ENCODE measurements around the gene CDC42EP1.

The CDC42EP1 gene

GRCh38 chr22:37610480-37611129 is 50.3 kb downstream of the CDC42EP1 start:
- no peak for DNase-seq (ENCODE audit: low read depth in 2 of 2)

GRCh38 chr22:37611207-37611606 is 50.9 kb downstream of the CDC42EP1 start:
- DNase-seq (ENCODE audit: low read depth in 2 of 2) = no peak

DNA sequence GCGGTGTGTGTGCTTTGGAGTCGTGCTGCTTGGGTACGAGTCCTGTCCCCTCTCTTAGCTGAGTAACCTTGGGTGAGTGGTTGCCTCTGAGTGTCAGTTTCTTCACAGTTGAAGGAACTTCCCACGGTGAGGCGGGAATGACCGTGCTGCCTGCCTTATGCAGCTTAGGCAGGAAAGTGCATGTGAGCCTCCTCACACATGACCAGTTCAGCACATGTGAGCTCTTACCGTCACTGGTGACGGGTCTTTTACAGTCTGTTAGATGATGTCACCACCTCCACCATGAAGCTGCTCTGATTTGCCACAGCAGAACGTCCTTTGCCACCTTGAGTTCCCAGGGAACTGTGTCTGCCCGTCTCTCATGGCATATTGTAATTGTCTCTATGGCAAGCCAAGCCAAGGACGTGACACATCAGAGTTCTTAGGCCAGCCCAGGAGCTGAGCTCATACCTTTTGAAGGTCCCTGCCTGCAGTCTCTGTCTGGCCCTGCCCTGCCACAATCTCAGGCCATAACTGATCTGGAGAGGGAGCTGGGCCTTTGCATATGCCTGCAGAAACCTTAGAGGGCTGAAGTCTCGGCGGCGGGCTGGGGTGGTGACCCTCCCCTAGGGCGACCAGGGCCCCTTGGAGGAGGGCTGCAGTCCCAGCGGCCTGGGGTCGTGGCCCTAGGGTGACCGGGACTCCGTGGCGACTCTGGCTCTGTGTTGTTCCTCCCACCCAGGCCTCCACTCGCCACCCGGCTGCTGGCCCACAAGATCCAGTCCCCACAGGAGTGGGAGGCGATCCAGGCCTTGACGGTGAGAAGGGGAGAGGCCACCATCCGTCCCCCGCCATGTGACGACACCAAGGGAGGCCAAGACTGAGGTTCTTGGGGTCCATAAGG is 56.2 kb downstream of the CDC42EP1 start:
- DNase-seq (ENCODE audit: low read depth in 2 of 2) = no peak

GRCh38 chr22:37617431-37617830 is 57.2 kb downstream of the CDC42EP1 start:
- no peak for DNase-seq (ENCODE audit: low read depth in 2 of 2)

DNA sequence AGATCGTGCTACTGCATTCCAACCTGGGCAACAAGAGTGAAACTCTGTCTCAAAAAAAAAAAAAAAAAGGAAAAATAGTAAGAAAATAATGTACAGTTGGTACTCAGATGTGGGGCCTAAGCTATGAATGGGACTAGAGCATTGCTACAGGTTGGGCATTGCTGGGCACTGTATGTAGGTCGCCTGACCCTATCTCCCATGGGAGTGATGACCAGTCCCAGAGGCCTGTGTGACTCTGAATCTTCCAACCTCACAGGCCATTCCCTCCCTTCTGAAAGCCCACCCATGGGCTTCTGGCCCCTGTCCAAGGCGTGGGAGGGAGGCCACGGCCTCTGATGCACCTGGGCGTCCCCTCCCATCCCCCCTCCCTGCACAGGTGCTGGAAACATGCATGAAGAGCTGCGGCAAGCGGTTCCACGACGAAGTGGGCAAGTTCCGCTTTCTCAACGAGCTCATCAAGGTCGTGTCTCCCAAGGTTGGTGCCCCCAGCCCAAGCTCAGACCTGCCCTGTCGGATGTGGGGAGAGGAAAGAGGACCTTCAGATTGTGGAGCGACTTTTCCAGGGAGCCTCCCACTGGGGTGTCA is 57.9 kb downstream of the CDC42EP1 start:
- DNase-seq (ENCODE audit: low read depth in 2 of 2) = no peak

DNA sequence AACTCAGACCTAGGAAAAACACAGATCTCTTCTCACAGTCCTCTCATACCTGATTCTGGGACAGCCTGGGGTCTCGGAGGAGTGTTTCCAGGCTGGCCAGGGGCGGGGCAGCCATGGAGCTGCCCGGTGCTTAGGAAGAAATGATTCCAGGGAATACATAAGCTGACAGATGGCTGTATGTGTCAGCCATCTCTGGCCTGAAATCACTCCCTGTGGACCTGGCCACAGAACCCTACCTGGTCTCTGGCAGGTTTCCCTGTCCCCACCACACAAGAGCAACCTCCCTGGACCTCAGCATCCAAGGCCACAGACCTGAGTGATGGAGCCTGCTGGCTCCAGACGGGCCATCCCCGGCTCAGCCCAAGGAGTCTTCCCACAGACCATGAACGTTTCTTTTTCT is 58.4 kb downstream of the CDC42EP1 start:
- DNase-seq (ENCODE audit: low read depth in 2 of 2) = no peak

Measured in stimulated activated CD8-positive, alpha-beta memory T cell treated with anti-CD3 and anti-CD28 coated beads, Interleukin-7, amount 100 ng/mL, for 1 hour (primary cell).